Type B pancreatic cell (in vitro differentiated cells): ENCODE measurements around the gene MYO5A. TPM values are rescaled to one million over a fixed set of nuclear protein-coding genes. Genes with fewer than 3 reads are reported as not detected.
"Not testable (repeated sequence)": the region's sequence is repeated elsewhere in the genome, so short reads cannot be mapped to it uniquely, and the experiment has no call there.

ENCODE experiments used
- DNase-seq: peaks from one replicate; pipeline ENCODE4 v3.0.0; 2021; ENCODE audit warnings: mixed read lengths; ENCODE audit not compliant: unreplicated experiment; ENCODE audit errors: extremely low spot score
- H3K27ac Mint-ChIP-seq: 2 replicates; pipeline ENCODE4 v1.8.0; 2021; ENCODE audit warnings: mild to moderate bottlenecking, mixed read lengths
- H3K27me3 Mint-ChIP-seq: 2 replicates; pipeline ENCODE4 v1.8.0; 2021; ENCODE audit warnings: mixed read lengths
- H3K36me3 Mint-ChIP-seq: 2 replicates; pipeline ENCODE4 v1.8.0; 2021; ENCODE audit warnings: mixed read lengths
- H3K4me1 Mint-ChIP-seq: one replicate; pipeline ENCODE4 v1.8.0; 2021; ENCODE audit warnings: mixed read lengths; ENCODE audit not compliant: unreplicated experiment
- H3K4me3 Mint-ChIP-seq: 2 replicates; pipeline ENCODE4 v1.8.0; 2021; ENCODE audit warnings: mild to moderate bottlenecking, mixed read lengths
- H3K9me3 Mint-ChIP-seq: 2 replicates; pipeline ENCODE4 v1.8.0; 2021; ENCODE audit warnings: mixed read lengths
- total RNA-seq: library from RNA; stranded (reverse); gene quantifications from 2 replicates; pipeline ENCODE4 v1.2.1, GENCODE V29; 2021; ENCODE audit warnings: low replicate concordance
- TF ChIP-seq, protein P1 (sequence below): fragments of 200-600 bp; sonication (generic); conservative IDR thresholded peaks from 2 replicates; pipeline ENCODE4 v1.5.0; 2021; ENCODE audit warnings: antibody characterized with exemption, mild to moderate bottlenecking

The MYO5A gene
- total RNA-seq, 1 donor from 2014 or later, result 20.9 TPM

DNA sequence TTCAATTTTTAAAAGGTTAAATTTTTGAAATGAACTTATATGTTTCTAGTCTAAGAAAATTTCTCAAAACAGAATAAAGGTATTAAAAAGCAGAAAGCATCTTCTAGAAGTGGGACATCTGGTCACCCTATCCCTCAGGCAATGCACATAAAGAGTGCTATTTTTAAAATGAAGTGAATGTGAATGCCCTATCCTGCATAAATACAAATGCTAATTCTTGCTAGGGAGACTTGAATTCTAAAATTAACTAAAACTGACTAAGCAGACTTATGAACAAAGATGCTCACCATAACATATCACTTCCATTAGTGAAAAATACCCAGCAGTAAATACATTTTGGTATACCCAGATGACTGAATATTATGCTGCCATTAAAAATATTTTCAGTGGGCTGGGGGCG, 11.7 kb downstream of the MYO5A start:
- H3K9me3 Mint-ChIP-seq, result no peaks in the 10 kb centered on the region
- no peaks in the 10 kb centered on the region for H3K27me3 Mint-ChIP-seq
- no peak overlapping the region for H3K27ac Mint-ChIP-seq
- no peak overlapping the region for H3K4me3 Mint-ChIP-seq
- no peaks in the 10 kb centered on the region for H3K4me1 Mint-ChIP-seq
- TF ChIP-seq, protein P1, sequence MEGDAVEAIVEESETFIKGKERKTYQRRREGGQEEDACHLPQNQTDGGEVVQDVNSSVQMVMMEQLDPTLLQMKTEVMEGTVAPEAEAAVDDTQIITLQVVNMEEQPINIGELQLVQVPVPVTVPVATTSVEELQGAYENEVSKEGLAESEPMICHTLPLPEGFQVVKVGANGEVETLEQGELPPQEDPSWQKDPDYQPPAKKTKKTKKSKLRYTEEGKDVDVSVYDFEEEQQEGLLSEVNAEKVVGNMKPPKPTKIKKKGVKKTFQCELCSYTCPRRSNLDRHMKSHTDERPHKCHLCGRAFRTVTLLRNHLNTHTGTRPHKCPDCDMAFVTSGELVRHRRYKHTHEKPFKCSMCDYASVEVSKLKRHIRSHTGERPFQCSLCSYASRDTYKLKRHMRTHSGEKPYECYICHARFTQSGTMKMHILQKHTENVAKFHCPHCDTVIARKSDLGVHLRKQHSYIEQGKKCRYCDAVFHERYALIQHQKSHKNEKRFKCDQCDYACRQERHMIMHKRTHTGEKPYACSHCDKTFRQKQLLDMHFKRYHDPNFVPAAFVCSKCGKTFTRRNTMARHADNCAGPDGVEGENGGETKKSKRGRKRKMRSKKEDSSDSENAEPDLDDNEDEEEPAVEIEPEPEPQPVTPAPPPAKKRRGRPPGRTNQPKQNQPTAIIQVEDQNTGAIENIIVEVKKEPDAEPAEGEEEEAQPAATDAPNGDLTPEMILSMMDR, result no peak
- H3K36me3 Mint-ChIP-seq, result no peaks in the 10 kb centered on the region
- no peak for DNase-seq

DNA sequence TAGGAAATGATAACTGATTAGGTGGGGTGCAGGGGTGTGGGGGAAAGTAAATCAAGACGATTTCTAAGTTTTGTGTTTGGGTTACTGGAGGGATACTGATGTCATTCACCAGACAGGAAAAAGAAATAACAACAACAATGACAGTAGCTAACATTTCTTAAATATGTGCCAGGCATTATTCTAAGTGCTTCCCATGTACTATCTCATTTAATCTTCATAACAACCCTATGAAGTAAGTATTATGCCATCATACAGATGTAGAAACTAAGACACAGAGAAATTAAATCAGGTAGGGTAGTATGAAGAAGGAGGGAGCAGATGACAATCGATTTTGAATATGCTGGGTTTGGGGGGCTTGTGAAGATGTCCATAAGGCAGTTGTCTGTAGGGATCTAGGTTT, 13.3 kb downstream of the MYO5A start:
- no peaks in the 10 kb centered on the region for H3K9me3 Mint-ChIP-seq
- no peaks in the 10 kb centered on the region for H3K27me3 Mint-ChIP-seq
- no peak overlapping the region for H3K4me3 Mint-ChIP-seq
- no peaks in the 10 kb centered on the region for H3K36me3 Mint-ChIP-seq
- H3K4me1 Mint-ChIP-seq, result no peaks in the 10 kb centered on the region
- H3K27ac Mint-ChIP-seq, result no peak overlapping the region
- no peak for DNase-seq
- TF ChIP-seq, protein P1, result no peak

DNA sequence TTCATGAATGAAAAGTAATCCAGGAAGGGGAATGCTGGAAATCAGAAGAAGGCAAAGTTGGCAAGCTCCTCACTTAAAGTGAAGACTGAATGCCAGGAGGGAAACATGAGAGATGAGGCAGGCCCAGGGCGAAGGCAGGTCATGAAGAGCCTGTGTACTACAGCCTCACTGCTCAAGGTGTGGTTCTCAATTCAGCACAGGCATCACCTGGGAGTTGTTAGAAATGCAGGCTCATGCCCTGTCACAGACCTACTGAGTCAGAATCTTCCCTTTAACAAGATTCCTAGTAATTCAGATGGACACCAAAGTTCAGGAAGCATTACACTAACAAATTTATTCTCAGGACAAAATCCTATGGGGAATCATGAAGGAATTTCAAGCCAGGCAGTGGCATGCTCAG, 14.2 kb downstream of the MYO5A start:
- Mint-ChIP-seq H3K27me3 (no peaks in the 10 kb centered on the region), H3K9me3 (no peaks in the 10 kb centered on the region), H3K4me3 (no peak overlapping the region), H3K27ac (no peak overlapping the region), H3K4me1 (no peaks in the 10 kb centered on the region), H3K36me3 (no peaks in the 10 kb centered on the region)
- TF ChIP-seq, protein P1, result no peak
- no peak for DNase-seq

DNA sequence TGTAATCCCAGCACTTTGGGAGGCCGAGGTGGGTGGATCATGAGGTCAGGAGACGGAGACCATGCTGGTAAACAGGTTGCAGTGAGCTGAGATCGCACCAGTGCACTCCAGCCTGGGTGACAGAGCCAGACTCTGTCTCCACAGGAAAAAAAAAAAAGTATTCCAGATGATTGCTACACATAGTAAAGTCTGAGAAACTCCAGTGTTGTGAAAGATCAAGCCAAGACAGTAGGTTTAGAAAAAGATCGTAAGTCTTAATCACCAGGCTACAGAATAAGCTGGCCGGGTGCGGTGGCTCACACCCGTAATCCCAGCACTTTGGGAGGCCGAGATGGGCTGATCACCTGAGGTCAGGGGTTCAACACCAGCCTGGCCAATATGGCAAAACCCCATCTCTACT, 15.8 kb downstream of the MYO5A start:
- not testable (repeated sequence) for DNase-seq, H3K27me3 Mint-ChIP-seq, H3K4me1 Mint-ChIP-seq, H3K4me3 Mint-ChIP-seq, H3K27ac Mint-ChIP-seq, H3K36me3 Mint-ChIP-seq, H3K9me3 Mint-ChIP-seq

DNA sequence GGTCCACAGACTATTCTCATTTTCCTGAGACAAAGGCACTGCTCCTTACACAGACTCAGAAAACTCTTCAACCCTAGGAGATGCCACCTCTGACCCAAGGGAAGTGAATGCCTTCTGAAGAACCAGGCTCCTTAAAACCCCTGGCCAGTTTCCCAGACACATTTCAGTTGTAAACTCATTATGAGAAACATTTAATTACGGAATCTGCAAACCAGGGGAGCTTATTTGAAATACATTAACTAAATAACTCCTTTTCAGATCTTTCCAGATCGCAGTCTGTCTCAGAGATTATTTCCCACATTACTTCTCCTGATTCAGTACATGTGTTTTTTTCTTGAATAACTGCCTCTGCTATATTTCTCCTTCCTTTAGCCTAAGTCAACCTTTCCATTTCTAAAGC, 17.6 kb downstream of the MYO5A start:
- Mint-ChIP-seq H3K9me3 (no peaks in the 10 kb centered on the region), H3K27ac (no peak overlapping the region), H3K36me3 (no peaks in the 10 kb centered on the region), H3K4me3 (no peak overlapping the region), H3K27me3 (no peaks in the 10 kb centered on the region), H3K4me1 (no peaks in the 10 kb centered on the region)
- DNase-seq, result no peak
- TF ChIP-seq, protein P1, result no peak

DNA sequence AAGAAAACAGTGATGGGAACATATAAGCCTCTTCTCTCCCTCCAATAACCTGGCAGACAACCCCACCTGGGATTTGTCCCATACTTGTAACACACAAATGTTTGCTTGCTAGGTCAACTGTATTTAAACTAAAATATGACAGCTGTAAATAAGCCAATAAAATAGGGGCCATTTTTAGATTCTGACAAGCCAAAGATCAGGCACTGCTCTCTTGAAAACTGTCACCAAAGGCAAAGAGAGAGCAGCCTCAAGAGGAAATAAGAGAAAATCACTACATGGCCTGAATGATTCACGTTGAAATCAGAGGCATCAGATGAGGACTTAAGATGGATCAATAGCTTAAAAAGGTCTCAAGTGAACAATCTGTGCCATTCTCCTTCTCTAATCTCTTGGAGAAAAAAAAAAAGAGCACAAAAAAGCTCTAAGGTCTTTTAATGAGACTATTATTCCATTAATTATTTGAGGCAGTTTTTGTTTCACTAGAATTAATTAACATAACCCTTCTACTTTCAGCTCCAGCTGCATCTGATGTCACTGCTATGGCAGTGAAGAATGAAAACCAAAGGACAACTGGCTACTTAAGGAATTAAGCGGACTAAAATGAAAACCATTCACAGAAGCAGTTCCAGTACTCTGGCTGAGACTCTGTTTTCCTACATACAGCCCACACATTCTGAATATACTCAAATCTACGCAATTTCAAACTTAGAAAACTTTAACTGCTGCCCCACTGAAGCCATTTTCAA, 19.0 kb downstream of the MYO5A start:
- no peaks in the 10 kb centered on the region for H3K4me1 Mint-ChIP-seq
- H3K36me3 Mint-ChIP-seq, result no peaks in the 10 kb centered on the region
- TF ChIP-seq, protein P1, result no peak
- no peak overlapping the region for H3K4me3 Mint-ChIP-seq
- H3K27me3 Mint-ChIP-seq, result no peaks in the 10 kb centered on the region
- no peaks in the 10 kb centered on the region for H3K9me3 Mint-ChIP-seq
- no peak overlapping the region for H3K27ac Mint-ChIP-seq
- DNase-seq, result no peak
